Ramos (cell line): ENCODE results near the gene OR4D11.

Source experiments
- in situ Hi-C: fragments of 300-500 bp; cut with MboI; formaldehyde crosslinking; loops from one replicate; pipeline ENCODE4 v1.14.3; 2022; ENCODE audit warnings: low sequenced_read_pairs; ENCODE audit not compliant: unreplicated experiment

OR4D11 gene

DNA sequence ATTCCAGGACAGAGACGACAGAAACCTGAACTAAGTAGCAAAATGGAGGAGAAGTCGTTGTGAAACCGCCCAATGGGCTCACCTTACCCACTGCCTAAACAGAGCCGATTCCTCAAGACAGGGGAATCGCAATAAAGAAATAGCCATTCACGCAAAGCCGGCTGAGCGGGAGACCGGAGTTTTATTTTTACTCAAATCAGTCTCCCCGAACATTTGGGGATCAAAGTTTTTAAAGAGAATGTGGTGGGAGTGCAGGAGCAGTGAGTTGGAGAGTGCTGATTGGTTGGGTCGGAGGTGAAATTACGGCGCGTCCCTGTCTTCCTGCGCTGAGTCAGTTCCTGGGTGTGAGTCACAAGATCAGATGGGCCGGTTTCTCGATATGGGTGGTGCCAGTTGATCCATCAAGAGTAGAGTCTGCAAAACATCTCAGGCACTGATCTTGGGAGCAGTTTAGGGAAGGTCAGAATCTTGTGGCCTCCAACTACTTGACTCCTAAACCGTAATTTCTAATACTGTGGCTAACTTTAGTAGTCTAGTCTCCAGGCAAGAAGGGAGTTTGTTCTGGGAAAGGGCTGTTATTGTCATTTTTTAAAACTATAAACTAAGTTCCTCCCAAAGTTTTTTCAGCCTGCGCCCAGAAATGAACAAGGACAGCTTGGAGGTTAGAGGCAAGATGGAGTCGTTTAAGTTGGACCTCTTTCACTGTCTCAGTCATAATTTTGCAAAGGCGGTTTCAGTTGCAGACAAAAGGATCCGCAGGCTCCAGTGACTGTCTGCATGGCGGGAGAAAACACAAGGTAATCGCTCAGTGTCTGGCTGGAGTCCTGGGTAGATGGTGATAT lies 42.0 kb downstream of the OR4D11 start:
- in situ Hi-C loops: loop anchor here (25.0 kb wide), 1 partner anchor 367 kb away; no protein-coding TSS in a partner anchor

DNA sequence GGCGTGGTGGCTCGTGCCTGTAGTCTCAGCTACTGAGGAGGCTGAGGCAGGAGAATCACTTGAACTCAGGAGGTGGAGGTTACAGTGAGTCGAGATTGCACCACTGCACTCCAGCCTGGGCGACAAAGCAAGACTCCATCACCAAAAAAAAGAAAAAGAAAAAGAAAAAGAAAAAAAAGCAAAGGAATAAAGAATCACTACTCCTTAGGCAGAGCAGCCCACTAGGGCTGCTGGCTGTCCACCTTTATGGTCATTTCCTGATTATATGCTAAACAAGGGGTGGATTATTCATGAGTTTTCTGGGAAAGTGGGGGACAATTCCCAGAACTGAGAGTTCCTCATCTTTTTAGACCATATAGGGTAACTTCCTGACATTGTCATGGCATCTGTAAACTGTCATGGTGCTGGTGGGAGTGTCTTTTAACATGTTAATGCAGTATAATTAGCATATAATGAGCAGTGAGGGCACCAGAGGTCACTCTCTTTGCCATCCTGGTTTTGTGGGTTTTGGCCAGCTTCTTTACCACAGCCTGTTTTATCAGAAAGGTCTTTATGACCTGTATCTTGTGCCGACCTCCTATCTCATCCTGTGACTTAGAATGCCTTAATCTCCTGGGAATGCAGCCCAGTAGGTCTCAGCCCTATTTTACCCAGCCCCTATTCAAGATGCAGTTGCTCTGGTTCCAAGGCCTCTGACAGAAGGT lies 44.4 kb downstream of the OR4D11 start:
- in situ Hi-C loops: loop anchor here (25.0 kb wide), 1 partner anchor 365 kb away; no protein-coding TSS in a partner anchor

DNA sequence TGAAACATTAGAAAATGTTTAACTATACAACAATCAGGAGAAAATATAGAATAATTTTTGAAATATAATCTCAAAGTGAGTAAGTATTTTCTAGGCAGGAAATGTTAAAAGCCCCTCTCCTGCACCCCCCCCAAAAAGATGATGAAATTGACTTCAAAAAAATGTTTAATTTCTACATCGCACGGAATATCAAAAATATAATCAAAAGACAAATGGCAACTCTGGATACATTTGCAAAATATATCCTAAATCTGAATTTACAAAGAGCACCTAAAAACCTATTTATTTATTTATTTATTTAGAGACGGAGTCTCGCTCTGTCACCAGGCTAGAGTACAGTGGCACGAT lies 44.9 kb downstream of the OR4D11 start:
- in situ Hi-C loops: loop anchor here (25.0 kb wide), 1 partner anchor 364 kb away; no protein-coding TSS in a partner anchor

DNA sequence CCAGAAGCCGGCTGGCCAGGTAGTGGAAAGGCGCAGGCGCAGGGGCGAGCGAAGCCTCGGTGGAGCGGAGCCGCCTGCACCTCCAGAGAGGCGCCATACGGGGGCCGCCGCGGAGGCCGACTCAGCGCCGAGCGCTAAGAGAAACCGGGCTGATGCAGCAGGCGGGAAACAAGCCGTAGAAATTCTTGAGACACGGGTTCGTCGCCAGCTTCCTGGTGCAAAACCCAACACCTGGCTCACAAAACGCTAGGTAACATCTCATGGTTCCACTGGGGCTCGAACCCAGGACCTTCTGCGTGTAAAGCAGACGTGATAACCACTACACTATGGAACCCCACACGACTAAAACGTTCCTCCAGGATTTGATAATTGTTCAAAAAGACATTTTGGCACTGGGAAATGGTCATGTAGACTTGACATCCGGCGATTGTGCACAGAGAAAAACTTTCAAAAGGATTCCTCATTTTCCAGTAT lies 47.0 kb downstream of the OR4D11 start:
- in situ Hi-C loops: loop anchor here (10.0 to 25.0 kb wide), 2 partner anchors 114 to 262 kb away; partner anchors contain the start of genes MRPL16 and PATL1

DNA sequence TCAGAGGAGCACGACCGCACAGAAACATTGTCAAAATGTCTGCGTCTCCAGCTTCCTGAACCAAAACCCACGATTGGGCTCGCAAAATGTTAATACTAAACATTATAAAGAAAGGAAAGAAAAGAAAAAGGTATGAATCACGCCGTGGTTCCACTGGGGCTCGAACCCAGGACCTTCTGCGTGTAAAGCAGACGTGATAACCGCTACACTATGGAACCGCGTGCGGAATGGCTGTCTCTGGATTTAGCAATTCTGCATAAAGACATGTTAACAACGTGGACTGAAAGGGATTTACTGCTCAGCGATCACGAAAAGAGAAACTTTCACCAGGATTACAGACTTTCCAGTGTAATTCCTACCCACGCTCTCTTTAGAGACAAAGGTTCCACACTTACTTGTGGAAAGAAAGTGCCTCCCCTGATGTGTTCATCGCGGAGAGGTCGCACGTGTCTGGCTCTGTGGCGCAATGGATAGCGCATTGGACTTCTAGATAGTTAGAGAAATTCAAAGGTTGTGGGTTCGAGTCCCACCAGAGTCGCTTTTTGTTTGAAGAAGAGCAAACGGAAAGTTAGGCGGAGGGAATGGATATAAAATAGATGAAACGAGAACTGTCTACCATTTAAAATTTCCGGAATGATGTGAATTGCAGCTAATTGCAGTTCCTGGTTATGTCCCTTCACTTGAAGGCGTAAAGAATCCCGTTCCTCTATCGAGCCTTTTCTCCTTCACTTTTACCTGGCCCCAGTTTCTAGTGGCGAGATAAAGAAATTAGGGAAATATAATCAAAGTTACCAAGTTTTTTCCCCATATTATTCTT lies 47.7 kb downstream of the OR4D11 start:
- in situ Hi-C loops: loop anchor here (10.0 to 25.0 kb wide), 2 partner anchors 114 to 261 kb away; partner anchors contain the start of genes MRPL16 and PATL1

DNA sequence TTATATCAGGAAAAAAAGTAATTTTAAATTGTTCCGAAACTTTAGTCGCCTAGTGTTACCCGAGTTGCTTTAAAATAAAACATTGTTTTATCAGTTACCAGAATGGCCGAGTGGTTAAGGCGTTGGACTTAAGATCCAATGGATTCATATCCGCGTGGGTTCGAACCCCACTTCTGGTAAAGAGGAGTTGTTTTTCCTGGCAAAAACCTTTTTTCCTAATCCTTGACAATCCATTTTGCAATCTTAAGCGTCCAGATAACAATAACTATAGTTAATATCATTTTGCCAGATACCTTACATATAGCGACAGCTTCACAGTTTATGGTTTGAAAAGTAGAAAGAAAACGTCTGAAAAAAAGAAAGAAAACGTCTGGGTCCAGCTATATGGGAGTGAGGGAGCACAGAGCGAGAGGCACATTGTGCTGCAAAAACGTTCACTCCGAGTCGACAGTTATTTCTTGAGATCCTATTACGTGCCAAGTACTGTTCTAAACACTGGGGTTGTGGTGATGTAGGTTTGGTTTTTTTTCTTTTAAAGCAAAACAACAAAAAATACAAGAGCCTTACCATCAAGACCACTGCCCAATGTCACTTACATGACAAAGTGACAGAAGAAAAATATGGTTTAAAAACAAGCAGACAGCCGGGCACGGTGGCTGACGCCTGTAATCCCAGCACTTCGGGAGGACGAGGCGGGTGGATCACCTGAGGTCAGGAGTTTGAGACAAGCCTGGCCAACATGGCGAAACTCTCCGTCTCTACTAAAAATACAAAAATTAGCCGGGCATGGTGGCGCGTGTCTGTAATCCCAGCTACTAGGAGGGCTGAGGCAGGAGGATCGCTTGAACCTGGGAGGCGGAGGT lies 48.5 kb downstream of the OR4D11 start:
- in situ Hi-C loops: loop anchor here (10.0 to 25.0 kb wide), 2 partner anchors 113 to 260 kb away; partner anchors contain the start of genes MRPL16 and PATL1

DNA sequence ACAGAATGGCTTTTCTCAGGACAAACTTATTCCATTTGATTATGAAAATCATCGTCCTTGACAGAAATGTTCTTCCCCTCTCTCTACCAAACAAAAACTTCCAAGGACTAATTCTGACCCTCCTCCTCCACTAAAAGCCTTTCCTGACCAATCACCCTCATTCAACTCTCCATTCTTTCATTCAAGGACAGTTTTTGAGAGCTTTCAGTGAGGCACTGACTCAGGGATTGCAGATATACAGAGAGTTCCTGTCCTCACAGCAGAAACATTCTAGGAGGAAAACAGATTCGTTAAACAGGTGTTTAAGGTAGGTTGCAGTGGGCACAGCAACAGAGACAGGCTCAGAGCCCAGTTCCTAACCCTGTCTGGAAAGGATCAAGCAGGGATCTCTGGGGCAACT lies 49.5 kb downstream of the OR4D11 start:
- in situ Hi-C loops: loop anchor here (10.0 to 25.0 kb wide), 2 partner anchors 112 to 259 kb away; partner anchors contain the start of genes MRPL16 and PATL1

DNA sequence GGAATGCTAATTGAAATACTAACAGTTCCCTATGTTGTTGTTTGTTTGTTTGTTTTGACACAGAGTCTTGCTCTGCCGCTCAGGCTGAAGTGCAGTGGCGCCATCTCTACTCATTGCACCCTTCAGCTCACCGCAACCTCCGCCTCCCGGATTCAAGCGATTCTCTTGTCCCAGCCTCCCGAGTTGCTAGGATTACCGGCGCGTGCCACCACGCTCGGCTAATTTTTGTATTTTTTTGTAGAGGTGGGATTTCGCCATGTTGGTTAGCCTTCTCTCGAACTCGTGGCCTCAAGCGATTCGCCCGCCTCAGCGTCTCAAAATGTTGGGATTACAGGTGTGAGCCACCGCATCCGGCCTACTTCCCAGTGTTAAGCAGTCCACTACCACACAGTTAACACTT lies 49.9 kb downstream of the OR4D11 start:
- in situ Hi-C loops: loop anchor here (10.0 to 25.0 kb wide), 2 partner anchors 111 to 259 kb away; partner anchors contain the start of genes MRPL16 and PATL1
